HG03521 (cell line): ENCODE data around the gene GIPC2.

Source experiments
- ATAC-seq: cut with Tn5 transposase; IDR thresholded peaks from one replicate; pipeline ENCODE4 v1.9.1; 2021; ENCODE audit warnings: mild to moderate bottlenecking, moderate library complexity; ENCODE audit not compliant: unreplicated experiment

GIPC2 gene

GRCh38 chr1:78035121-78035520 lies 10.6 kb upstream of the GIPC2 start:
- no peak for ATAC-seq

- no peak for ATAC-seq
Measured at GRCh38 chr1:78036450-78036849, 9.3 kb upstream of the GIPC2 start.

- no peak for ATAC-seq
Measured at GRCh38 chr1:78038071-78038470, 7.7 kb upstream of the GIPC2 start.

- no peak for ATAC-seq
Measured at GRCh38 chr1:78038491-78038939, 7.3 kb upstream of the GIPC2 start.

- ATAC-seq, result no peak
Measured at GRCh38 chr1:78040484-78041089, 5.2 kb upstream of the GIPC2 start.

GRCh38 chr1:78043436-78043835 lies 2.3 kb upstream of the GIPC2 start:
- no peak for ATAC-seq

- no peak for ATAC-seq
Measured at GRCh38 chr1:78044796-78045562, 787 bp upstream of the GIPC2 start.

- no peak for ATAC-seq
Measured at GRCh38 chr1:78045563-78045925, 222 bp upstream of the GIPC2 start.

- ATAC-seq, result no peak
Measured at GRCh38 chr1:78047106-78047505, 1.3 kb downstream of the GIPC2 start.

GRCh38 chr1:78047631-78048030 lies 1.9 kb downstream of the GIPC2 start:
- no peak for ATAC-seq

- no peak for ATAC-seq
Measured at GRCh38 chr1:78048446-78048845, 2.7 kb downstream of the GIPC2 start.

- ATAC-seq, result no peak
Measured at GRCh38 chr1:78049396-78049795, 3.6 kb downstream of the GIPC2 start.

- ATAC-seq, result no peak
Measured at GRCh38 chr1:78051005-78051404, 5.2 kb downstream of the GIPC2 start.

GRCh38 chr1:78052685-78053405 lies 7.1 kb downstream of the GIPC2 start:
- no peak for ATAC-seq

GRCh38 chr1:78053498-78053897 lies 7.7 kb downstream of the GIPC2 start:
- ATAC-seq, result no peak

- no peak for ATAC-seq
Measured at GRCh38 chr1:78054559-78054958, 8.8 kb downstream of the GIPC2 start.

- ATAC-seq, result no peak
Measured at GRCh38 chr1:78054972-78055371, 9.2 kb downstream of the GIPC2 start.

GRCh38 chr1:78055565-78056132 lies 9.9 kb downstream of the GIPC2 start:
- ATAC-seq, result no peak

- no peak for ATAC-seq
Measured at GRCh38 chr1:78058670-78059069, 12.9 kb downstream of the GIPC2 start.

GRCh38 chr1:78060857-78061563 lies 15.2 kb downstream of the GIPC2 start:
- peak; percentile 76 for ATAC-seq
